Measurements from ENCODE around the gene MTG1. TPM values are rescaled to one million over a fixed set of nuclear protein-coding genes. Genes with fewer than 3 reads are reported as not detected.

MTG1 gene
- total and polyA plus RNA-seq, 10 of the 15 experiments (the other 5 are each of a cell fraction or from before 2014, with no cell fraction given) = 6.2 to 104 (median 62.5) TPM

- ATAC-seq (no peak), DNase-seq (ENCODE audit: low read depth, low spot score) (no peak), FAIRE-seq (no peak)
- H3K36me3 ChIP-seq (ENCODE audit: control insufficient read depth in 2 of 2, insufficient read depth in 2 of 2, low read length in 1 of 2) = peaks cover 12 to 16% of the 10 kb centered on the region in 2 experiments; a peak in 3 of 4 replicates
- H3K9ac ChIP-seq (ENCODE audit: control insufficient read depth, insufficient read depth, low read length) = no peak overlapping the region
- no peak overlapping the region for H3K4me3 ChIP-seq
- TF ChIP-seq MEF2A (IDR thresholded peaks at IDR 0.05; ENCODE audit: insufficient read depth, low read depth, low read length) (no peak), IKZF1 (conservative IDR thresholded peaks at IDR 0.05) (no peak), PKNOX1 (IDR thresholded peaks at IDR 0.05) (no peak), POU2F2 (IDR thresholded peaks at IDR 0.05; ENCODE audit: borderline replicate concordance, low read depth, low read length) (no peak), LARP7 (IDR thresholded peaks at IDR 0.05) (no peak), SMAD5 (IDR thresholded peaks at IDR 0.05; ENCODE audit: low read depth) (no peak), SMAD1 (IDR thresholded peaks at IDR 0.05; ENCODE audit: low read depth, partially characterized antibody) (no peak)
- H3K27me3 ChIP-seq (replicated peaks in 1 of 2; ENCODE audit: control insufficient read depth in 2 of 2, insufficient read depth in 2 of 2, low read length in 1 of 2) = no peaks in the 10 kb centered on the region
- SMC1A ChIA-PET (ENCODE audit: uncharacterized antibody, unreplicated experiment) = interaction anchor here (1.2 kb wide), 1 partner anchor 14 kb away, joined by 3 read pairs; no protein-coding TSS in a partner anchor
- intact Hi-C loops (cut with micrococcal nuclease; ENCODE audit: unreplicated experiment) = no loop called here
- no peak overlapping the region for H3K27ac ChIP-seq (ENCODE audit: control insufficient read depth, insufficient read depth)
- in situ Hi-C loops (cut with MboI) = no loop called here
- peaks cover 33% of the 10 kb centered on the region for H3K79me2 ChIP-seq (ENCODE audit: control insufficient read depth, insufficient read depth, low read length)
- peaks cover 3% of the 10 kb centered on the region; the same call in 1 of the 2 replicates for H4K20me1 ChIP-seq (ENCODE audit: control insufficient read depth, insufficient read depth)
- RAD21 ChIA-PET (ENCODE audit: unreplicated experiment) = no interaction called here
- CTCF ChIA-PET = interaction anchor here (0.8 to 1.0 kb wide), 2 partner anchors 40 to 68 kb away, joined by 3 read pairs; no protein-coding TSS in a partner anchor
- H3K4me2 ChIP-seq (ENCODE audit: control insufficient read depth, insufficient read depth) = no peak overlapping the region
- H3K4me1 ChIP-seq (ENCODE audit: control insufficient read depth, insufficient read depth, low read length) = peaks cover 32% of the 10 kb centered on the region
- H3K9me3 ChIP-seq (replicated peaks; ENCODE audit: control insufficient read depth, insufficient read depth, low read length) = no peaks in the 10 kb centered on the region
- WGBS (ENCODE audit: insufficient coverage, insufficient replicate concordance, low lambda C conversion rate, missing lambda C conversion rate) = 94% methylated on average over 7 of the region's 7 CpGs
- no peak overlapping the region for H2AFZ ChIP-seq (ENCODE audit: control insufficient read depth, low read depth, low read length)
- POLR2A ChIA-PET = no interaction called here
- BruUV-seq (replicated peaks) = no TSS peak
Measured at GRCh38 chr10:133397938-133398337, 4.0 kb downstream of the MTG1 start.
